ENCODE results near the gene DTD2.

DNA sequence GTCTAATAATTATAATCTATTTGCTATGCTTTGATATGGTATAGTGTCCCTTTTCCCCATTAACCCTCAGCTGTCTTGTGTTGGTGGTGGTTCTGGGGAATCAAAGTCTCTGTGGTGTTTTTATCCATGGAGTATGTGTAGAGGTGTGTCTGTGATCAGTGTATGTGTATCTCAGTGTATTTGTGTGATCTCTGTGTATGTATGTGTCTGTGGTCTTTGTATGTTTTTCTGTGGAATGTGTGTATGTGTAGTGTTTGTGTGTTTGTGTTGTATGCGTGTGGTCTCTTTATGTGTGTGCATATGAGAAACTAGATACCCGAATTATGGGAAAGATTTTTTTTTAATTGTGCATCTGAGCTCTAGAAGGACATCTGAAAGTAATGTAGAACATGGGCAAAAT, 29.5 kb upstream of the DTD2 start:
- TF ChIP-seq EZH2phosphoT487 (IDR thresholded peaks at IDR 0.05; ENCODE audit: borderline replicate concordance), result no peak
- TF ChIP-seq, protein P1, sequence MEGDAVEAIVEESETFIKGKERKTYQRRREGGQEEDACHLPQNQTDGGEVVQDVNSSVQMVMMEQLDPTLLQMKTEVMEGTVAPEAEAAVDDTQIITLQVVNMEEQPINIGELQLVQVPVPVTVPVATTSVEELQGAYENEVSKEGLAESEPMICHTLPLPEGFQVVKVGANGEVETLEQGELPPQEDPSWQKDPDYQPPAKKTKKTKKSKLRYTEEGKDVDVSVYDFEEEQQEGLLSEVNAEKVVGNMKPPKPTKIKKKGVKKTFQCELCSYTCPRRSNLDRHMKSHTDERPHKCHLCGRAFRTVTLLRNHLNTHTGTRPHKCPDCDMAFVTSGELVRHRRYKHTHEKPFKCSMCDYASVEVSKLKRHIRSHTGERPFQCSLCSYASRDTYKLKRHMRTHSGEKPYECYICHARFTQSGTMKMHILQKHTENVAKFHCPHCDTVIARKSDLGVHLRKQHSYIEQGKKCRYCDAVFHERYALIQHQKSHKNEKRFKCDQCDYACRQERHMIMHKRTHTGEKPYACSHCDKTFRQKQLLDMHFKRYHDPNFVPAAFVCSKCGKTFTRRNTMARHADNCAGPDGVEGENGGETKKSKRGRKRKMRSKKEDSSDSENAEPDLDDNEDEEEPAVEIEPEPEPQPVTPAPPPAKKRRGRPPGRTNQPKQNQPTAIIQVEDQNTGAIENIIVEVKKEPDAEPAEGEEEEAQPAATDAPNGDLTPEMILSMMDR (conservative IDR thresholded peaks at IDR 0.05; ENCODE audit: low read length), result no peak

Measured in Loucy (cell line).